GM18511 (cell line): ENCODE data around the gene ARID5A.

Experiments used
- ATAC-seq: cut with Tn5 transposase; IDR thresholded peaks from one replicate; pipeline ENCODE4 v1.9.1; 2021; ENCODE audit warnings: mild to moderate bottlenecking, moderate library complexity; ENCODE audit not compliant: unreplicated experiment

Gene ARID5A

GRCh38 chr2:96594691-96595152, 58.2 kb downstream of the ARID5A start:
- no peak for ATAC-seq

GRCh38 chr2:96596596-96596995, 60.0 kb downstream of the ARID5A start:
- ATAC-seq, result no peak

DNA sequence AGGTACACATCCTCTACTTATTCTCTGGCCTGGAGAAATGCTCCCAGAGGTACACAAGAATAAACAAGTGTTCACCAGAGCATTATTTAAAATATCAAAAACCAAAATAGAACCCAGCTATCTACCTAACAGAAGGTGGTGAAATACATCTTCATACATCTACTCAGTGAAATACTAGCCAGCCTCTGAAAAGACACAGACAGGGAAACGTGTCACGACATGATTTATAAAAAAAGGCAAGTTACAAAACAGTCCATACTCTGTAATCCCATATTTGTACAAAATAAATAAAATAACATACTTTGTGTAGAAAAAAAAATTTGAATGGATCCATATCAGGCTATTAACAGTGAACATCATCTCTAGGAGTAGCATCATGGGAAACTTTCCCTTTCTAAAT, 63.4 kb downstream of the ARID5A start:
- ATAC-seq, result no peak

GRCh38 chr2:96601382-96602292, 65.1 kb downstream of the ARID5A start:
- no peak for ATAC-seq
